Measurements from ENCODE around the gene PCDHA5. TPM values are rescaled to one million over a fixed set of nuclear protein-coding genes. Genes with fewer than 3 reads are reported as not detected.
A peak's percentile ranks its signal among the peaks of the same experiment; 100 is the strongest.
"Not testable (repeated sequence)": the region's sequence is repeated elsewhere in the genome, so short reads cannot be mapped to it uniquely, and the experiment has no call there.

Gene PCDHA5
- total RNA-seq, 1 experiment from 2014 or later: 0.33 TPM

DNA sequence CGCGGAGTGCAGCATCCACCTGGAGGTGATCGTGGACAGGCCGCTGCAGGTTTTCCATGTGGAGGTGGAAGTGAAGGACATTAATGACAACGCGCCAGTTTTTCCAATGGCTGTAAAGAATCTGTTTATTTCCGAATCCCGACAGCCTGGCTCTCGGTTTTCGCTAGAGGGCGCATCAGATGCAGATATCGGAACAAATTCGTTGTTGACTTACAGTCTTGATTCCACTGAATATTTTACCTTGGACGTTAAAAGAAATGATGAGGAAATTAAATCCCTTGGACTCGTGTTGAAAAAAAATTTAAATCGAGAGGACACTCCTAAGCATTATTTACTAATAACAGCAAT lies 19.9 kb upstream of the PCDHA5 start:
- Histone ChIP-seq H3K4ac (ENCODE audit: low read depth, low read length) (no peak overlapping the region), H3K56ac (ENCODE audit: insufficient read length, low read depth, low read length) (no peak overlapping the region), H3K9me3 (ENCODE audit: control insufficient read depth, low read depth, low read length) (no peaks in the 10 kb centered on the region), H4K5ac (ENCODE audit: insufficient read length, low read depth, low read length) (no peak overlapping the region), H3T11ph (ENCODE audit: low read length) (no peak overlapping the region), H4K8ac (replicated peaks; ENCODE audit: insufficient read length, low read depth, low read length) (no peak overlapping the region), H2BK15ac (ENCODE audit: low read depth, low read length) (no peak overlapping the region), H3K23me2 (ENCODE audit: insufficient read length, low read depth, low read length, poor library complexity, severe bottlenecking) (no peaks in the 10 kb centered on the region), H3K18ac (ENCODE audit: insufficient read length, low read depth, low read length) (no peak overlapping the region), H3K79me1 (ENCODE audit: insufficient read depth, low read depth, low read length, poor library complexity, severe bottlenecking) (no peaks in the 10 kb centered on the region), H3K9ac (ENCODE audit: extremely low read depth, insufficient read length, low read length) (no peak overlapping the region), H2BK12ac (ENCODE audit: insufficient read length, low read depth, low read length) (no peak overlapping the region), H2BK20ac (ENCODE audit: low read depth, low read length, poor library complexity, severe bottlenecking) (no peak overlapping the region), H4K20me1 (ENCODE audit: control insufficient read depth, insufficient read depth, insufficient read length) (no peaks in the 10 kb centered on the region), H3K14ac (ENCODE audit: insufficient read depth, low read length) (no peak overlapping the region), H4K91ac (ENCODE audit: insufficient read length, low read depth, low read length) (no peak overlapping the region), H3K27ac (ENCODE audit: insufficient read length, low read depth, low read length) (no peak overlapping the region), H2AK5ac (ENCODE audit: insufficient read length, low read length) (no peak overlapping the region), H3K23ac (ENCODE audit: insufficient read length, low read depth, low read length) (no peak overlapping the region), H3K27me3 (ENCODE audit: insufficient read depth, low read length) (no peaks in the 10 kb centered on the region), H2BK5ac (ENCODE audit: insufficient read length, low read length) (no peak overlapping the region), H3K4me2 (ENCODE audit: insufficient read depth, insufficient read length, low read length) (no peak overlapping the region), H2AFZ (ENCODE audit: low read length) (no peak overlapping the region), H2BK120ac (ENCODE audit: low read depth, low read length, poor library complexity, severe bottlenecking) (no peak overlapping the region), H3K79me2 (ENCODE audit: insufficient read depth, low read length) (no peaks in the 10 kb centered on the region), H3K4me1 (ENCODE audit: insufficient read depth, low read length) (no peaks in the 10 kb centered on the region)
- no peaks in the 10 kb centered on the region for H3K27me3 Mint-ChIP-seq (ENCODE audit: low read depth)
- H3K9me3 Mint-ChIP-seq: peaks cover 48 to 50% of the 10 kb centered on the region in 2 experiments
- no peak for DNase-seq
- no peak overlapping the region for H3K4me3 Mint-ChIP-seq
- peaks cover 8 to 44% (median 31%) of the 10 kb centered on the region in 3 experiments for H3K36me3 Mint-ChIP-seq (ENCODE audit: insufficient read depth in 1 of 3, low read depth in 3 of 3)
- no peak overlapping the region for H3K27ac Mint-ChIP-seq
- no CpG with 5 or more reads among the region's 16 CpGs for WGBS (ENCODE audit: extremely low coverage, insufficient read length, low lambda C conversion rate)
- H3K4me1 Mint-ChIP-seq: no peaks in the 10 kb centered on the region
- TF ChIP-seq, protein P1, sequence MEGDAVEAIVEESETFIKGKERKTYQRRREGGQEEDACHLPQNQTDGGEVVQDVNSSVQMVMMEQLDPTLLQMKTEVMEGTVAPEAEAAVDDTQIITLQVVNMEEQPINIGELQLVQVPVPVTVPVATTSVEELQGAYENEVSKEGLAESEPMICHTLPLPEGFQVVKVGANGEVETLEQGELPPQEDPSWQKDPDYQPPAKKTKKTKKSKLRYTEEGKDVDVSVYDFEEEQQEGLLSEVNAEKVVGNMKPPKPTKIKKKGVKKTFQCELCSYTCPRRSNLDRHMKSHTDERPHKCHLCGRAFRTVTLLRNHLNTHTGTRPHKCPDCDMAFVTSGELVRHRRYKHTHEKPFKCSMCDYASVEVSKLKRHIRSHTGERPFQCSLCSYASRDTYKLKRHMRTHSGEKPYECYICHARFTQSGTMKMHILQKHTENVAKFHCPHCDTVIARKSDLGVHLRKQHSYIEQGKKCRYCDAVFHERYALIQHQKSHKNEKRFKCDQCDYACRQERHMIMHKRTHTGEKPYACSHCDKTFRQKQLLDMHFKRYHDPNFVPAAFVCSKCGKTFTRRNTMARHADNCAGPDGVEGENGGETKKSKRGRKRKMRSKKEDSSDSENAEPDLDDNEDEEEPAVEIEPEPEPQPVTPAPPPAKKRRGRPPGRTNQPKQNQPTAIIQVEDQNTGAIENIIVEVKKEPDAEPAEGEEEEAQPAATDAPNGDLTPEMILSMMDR (conservative IDR thresholded peaks at IDR 0.05): peak; percentile 17; the same call in 2 of the 3 replicates

DNA sequence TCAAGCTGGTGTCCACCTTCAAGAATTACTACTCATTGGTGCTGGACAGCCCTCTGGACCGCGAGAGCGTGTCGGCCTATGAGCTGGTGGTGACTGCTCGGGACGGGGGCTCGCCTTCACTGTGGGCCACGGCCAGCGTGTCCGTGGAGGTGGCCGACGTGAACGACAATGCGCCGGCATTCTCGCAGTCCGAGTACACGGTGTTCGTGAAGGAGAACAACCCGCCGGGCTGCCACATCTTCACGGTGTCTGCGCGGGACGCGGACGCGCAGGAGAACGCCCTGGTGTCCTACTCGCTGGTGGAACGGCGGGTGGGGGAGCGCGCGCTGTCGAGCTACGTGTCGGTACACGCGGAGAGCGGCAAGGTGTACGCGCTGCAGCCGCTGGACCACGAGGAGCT lies 19.0 kb upstream of the PCDHA5 start:
- not testable (repeated sequence) for H2BK15ac ChIP-seq (ENCODE audit: low read depth, low read length); H3K27me3 Mint-ChIP-seq (ENCODE audit: low read depth); H3K27ac Mint-ChIP-seq; H3K56ac ChIP-seq (ENCODE audit: insufficient read length, low read depth, low read length); H3K18ac ChIP-seq (ENCODE audit: insufficient read length, low read depth, low read length); H3K23me2 ChIP-seq (ENCODE audit: insufficient read length, low read depth, low read length, poor library complexity, severe bottlenecking); H3T11ph ChIP-seq (ENCODE audit: low read length); H3K4me1 Mint-ChIP-seq; H3K4ac ChIP-seq (ENCODE audit: low read depth, low read length); H4K8ac ChIP-seq (replicated peaks; ENCODE audit: insufficient read length, low read depth, low read length); H3K9me3 ChIP-seq (ENCODE audit: control insufficient read depth, low read depth, low read length); H4K91ac ChIP-seq (ENCODE audit: insufficient read length, low read depth, low read length); H4K5ac ChIP-seq (ENCODE audit: insufficient read length, low read depth, low read length); H4K20me1 ChIP-seq (ENCODE audit: control insufficient read depth, insufficient read depth, insufficient read length); H2BK5ac ChIP-seq (ENCODE audit: insufficient read length, low read length); H3K79me2 ChIP-seq (ENCODE audit: insufficient read depth, low read length); H3K27ac ChIP-seq (ENCODE audit: insufficient read length, low read depth, low read length); H2BK120ac ChIP-seq (ENCODE audit: low read depth, low read length, poor library complexity, severe bottlenecking); H2AFZ ChIP-seq (ENCODE audit: low read length); DNase-seq; H3K4me3 Mint-ChIP-seq; H2AK5ac ChIP-seq (ENCODE audit: insufficient read length, low read length); H3K23ac ChIP-seq (ENCODE audit: insufficient read length, low read depth, low read length); H2BK20ac ChIP-seq (ENCODE audit: low read depth, low read length, poor library complexity, severe bottlenecking); H3K79me1 ChIP-seq (ENCODE audit: insufficient read depth, low read depth, low read length, poor library complexity, severe bottlenecking); H3K4me1 ChIP-seq (ENCODE audit: insufficient read depth, low read length); H3K27me3 ChIP-seq (ENCODE audit: insufficient read depth, low read length); H3K9ac ChIP-seq (ENCODE audit: extremely low read depth, insufficient read length, low read length); H3K14ac ChIP-seq (ENCODE audit: insufficient read depth, low read length); H3K4me2 ChIP-seq (ENCODE audit: insufficient read depth, insufficient read length, low read length); H2BK12ac ChIP-seq (ENCODE audit: insufficient read length, low read depth, low read length)
- H3K36me3 Mint-ChIP-seq (ENCODE audit: insufficient read depth in 1 of 3, low read depth in 3 of 3): peaks cover 8 to 40% (median 32%) of the 10 kb centered on the region in 3 experiments
- WGBS (ENCODE audit: extremely low coverage, insufficient read length, low lambda C conversion rate): no CpG with 5 or more reads among the region's 45 CpGs
- peaks cover 43 to 50% of the 10 kb centered on the region in 2 experiments for H3K9me3 Mint-ChIP-seq

Measured in H9 (cell line).